Activated T-cell treated with anti-CD3 and anti-CD28 coated beads for 24 hours (primary cell): Measurements from ENCODE around the gene GJA5.

Experiments used
- DNase-seq: peaks from one replicate; pipeline ENCODE4 v3.0.0-alpha.2; 2020; ENCODE audit warnings: low read depth

GJA5 gene

DNA sequence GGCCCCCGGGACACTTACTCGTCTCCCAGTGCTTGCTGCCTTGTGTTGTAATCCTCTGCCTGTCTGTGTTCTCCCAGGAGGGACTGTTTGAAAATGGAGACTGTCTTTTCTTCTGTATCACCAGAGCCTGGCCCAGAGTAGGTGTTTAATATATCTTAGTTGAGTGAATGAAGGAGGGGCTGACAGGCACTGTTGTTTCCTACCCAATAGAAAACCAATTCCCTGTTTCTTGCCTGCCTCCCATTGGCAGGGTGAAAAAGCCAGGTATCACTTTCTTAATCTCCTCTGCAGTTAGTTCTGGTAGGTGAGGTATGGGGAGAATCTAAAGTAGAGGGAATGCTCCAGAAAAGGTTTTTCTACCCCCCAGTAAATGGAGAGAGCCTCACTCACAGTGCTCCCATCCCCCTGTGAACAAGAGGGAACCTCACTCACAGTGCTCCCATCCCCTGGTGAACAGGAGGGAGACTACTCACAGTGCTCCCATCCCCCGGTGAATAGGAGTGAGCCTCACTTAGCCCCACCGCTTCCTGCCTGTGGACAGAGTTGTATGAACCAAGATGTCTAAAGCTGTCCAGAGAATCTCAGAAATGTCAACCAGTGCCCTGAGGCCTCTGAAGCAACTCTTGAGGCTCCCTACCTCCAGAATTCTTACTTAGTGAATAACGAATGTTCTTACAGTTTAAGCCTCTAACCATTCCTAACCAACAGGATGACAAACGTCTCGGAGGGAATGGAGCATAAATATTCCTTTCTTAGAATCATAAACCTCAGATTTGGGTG, at the start of gene GJA5:
TSS of gene GJA5 (minus strand) at position 122 of the 780 bp plus-strand sequence. CDS start 1,364 bp downstream, outside the sequence.
- no peak for DNase-seq

DNA sequence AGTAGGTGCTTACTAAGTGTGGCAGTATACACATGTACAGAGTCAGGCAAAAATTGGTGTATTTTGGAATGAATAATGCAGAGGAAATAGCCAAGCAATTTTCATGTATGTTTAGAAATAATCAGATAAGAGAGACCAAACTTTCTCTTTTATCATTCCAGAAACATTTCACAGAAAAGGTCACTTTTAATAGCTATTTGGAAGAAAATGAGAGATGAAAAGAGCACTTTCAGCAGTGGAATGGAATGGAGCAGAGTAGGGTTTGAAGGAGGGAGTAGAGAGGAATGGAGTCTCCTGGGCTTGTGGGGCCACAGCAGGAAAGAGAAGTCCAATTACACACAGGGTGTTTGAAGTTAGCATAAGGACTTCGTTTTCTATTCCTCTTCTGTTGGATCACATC, 48.8 kb upstream of the GJA5 start:
- DNase-seq, result no peak

DNA sequence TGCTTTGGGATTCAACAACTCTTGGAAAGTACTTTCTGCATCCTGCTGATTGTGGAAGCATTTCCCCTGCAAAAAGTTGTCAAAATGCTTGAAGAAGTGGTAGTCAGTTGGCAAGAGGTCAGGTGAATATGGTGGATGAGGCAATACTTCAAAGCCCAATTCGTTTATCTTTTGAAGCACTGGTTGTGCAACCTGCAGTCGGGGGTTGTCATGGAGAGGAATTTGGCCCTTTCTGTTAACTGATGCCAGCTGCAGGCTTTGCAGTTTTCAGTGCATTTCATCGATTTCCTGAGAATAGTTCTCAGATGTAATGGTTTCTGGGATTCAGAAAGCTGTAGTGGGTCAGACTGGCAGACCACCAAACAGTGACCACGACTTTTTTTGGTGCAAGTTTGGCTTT, 47.6 kb upstream of the GJA5 start:
- DNase-seq, result no peak

DNA sequence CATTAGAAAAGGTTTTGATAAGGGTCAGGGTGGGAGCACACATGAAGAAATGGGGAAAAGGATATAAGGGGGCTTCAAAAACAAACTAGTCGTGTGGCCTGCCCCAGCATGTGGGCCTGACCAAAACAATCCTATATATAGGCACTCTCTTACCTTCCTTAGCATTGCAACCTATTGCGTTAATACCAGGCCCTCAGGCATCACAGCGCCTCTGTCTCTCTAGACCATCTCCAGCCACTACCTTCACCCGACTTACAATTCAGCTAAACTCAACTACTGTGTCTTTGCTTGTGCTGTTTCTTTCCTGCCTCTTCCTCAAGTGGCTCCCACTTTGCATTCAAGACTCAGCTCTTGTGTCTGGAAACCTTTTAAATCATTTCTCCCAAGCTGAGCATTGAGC, 47.0 kb upstream of the GJA5 start:
- no peak for DNase-seq

DNA sequence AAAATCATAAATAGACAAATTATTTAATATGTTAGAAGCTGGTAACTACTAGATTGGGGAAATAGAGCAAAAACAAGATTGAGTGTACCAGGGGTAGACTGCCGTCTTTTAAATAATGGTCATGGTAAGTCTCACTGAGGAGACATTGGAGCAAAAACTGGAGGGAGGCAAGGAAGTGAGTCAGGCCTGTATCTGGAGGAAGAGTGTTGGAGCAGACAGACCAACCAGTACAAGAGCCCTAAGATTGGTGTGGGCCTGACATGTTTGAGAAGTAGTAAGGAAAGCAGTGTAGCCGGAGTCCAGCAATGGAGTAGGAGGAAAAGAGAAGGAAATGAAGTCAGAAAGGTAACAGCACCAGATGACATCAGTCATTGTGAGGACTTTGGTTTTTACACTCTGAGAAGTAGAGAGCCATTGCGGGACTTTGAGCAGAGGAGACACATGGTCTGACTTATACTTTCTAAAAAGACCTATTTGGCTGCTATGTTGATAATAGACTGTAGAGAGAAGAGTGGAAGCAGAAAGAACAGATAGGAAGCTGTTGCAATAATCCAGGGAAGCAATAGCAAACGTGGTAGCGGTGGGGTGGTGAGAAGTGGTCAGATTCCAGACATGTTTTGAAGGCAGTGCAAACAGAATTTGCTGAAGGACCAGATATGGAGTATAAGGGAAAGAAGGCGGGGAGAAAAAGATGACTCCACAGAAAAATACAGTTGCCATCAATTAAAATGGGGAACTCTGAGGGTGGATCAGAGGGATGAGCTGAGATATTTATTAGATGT, 44.7 kb upstream of the GJA5 start:
- no peak for DNase-seq

DNA sequence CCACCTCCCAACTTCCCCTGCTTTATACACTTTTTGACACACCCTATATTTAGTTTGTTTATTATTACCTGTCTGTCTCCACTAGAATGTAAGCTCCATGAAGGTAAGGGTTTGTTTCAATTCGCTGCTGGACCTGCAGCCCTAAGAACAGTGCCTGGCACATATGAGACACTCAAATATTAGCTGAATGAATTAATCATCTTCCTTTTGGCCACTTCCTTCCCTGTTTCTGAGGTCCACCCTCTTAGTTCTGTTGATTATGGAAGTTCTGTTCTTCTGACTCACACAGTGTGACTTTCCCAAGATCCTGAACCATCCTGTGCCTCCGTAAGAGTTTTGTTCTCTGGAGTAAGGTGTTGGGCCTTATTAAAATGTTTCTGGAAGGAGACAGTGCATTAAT, 40.4 kb upstream of the GJA5 start:
- no peak for DNase-seq

DNA sequence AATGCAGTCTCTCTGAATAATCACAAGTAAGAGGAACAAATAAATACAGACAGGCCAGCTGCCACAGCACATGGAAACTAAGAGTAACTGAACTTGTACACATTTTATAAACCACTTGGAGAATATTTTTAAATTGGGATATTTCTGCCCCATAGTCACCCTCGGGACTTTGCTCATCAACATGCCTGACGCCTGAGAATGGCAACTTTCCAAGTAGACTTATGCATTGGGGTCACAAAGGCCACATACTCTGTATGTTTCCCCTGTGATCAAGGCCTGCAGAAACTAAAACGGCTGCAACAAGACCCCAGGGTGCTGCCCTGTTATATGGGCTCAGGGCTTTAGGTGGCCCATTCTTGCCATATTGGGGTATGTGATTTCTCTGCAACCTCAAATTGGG, 38.3 kb upstream of the GJA5 start:
- no peak for DNase-seq

DNA sequence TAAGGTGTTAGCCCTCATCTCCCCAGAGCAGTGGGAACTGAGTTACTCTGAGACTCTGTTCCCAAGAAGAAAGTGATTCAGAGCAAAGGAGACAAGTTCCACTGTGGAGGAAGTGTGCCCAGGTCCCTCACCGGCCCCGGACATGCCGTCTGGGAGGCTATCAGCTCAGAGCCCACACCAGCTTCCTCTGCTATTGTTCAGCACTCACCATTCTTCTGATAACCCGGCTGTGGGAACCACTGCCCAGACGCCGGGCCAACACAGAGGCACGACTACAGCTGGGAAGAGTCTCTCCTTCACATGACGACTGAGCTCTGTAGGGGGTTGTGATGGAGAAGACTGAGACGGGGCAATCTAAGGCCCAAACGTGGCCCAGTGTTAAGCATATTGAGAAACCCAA, 34.2 kb upstream of the GJA5 start:
- no peak for DNase-seq

DNA sequence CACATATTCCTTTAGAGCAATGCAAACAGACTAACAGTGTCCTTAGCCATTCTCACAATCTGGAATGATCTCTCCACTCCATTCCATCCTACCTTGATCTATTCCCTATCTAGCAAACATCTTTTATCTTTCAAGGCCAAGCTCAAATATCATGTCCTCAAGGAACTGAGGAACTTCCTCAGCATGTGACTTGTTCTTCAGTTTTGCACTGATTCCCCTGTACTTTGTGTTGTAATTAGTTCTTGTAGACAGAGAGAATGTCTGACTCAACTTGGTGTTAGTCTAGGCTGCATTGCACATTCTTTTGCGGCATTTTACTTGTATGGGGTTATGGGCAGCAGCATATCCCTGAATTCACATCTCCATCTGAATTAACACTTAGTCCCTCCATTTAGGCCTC, 31.5 kb upstream of the GJA5 start:
- DNase-seq, result no peak

DNA sequence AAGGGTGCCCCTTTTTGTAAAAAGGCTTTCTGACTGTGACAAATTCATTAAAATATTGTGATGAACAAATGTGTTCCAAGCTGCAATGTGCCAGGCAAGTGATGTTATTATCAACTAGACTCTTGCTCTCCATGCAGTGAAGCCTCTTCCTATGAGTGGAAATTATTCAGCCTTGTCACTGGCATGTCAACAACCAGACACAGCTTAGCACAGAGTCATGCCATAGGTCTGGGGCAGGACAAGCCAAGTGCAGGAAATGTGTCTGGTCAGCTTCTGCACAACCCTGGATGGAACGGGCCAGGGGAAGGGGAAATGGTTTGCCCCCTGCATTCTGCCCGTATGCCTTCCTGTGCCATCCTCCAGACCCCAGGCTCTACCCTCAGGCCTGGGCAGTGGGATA, 27.4 kb upstream of the GJA5 start:
- DNase-seq, result no peak

DNA sequence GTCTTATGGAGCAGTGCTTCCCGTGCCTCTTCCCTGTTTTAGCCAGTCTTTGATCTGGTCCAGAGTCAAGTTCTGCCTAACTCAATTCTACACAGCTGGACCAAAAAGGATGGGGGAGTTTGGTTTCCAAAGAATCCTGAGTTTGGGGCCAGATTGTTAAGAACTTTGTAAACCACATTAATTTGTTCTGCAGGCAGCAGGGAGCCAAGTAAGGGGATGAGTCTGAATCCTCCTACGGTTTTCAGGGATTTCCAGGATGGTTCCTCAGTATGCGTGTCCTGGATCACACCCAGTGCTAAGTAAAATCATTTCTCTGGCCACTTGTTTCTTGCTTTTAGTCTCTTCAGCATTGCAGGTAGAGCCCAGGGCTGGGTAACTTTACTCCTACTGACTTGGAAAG, 26.1 kb upstream of the GJA5 start:
- no peak for DNase-seq

DNA sequence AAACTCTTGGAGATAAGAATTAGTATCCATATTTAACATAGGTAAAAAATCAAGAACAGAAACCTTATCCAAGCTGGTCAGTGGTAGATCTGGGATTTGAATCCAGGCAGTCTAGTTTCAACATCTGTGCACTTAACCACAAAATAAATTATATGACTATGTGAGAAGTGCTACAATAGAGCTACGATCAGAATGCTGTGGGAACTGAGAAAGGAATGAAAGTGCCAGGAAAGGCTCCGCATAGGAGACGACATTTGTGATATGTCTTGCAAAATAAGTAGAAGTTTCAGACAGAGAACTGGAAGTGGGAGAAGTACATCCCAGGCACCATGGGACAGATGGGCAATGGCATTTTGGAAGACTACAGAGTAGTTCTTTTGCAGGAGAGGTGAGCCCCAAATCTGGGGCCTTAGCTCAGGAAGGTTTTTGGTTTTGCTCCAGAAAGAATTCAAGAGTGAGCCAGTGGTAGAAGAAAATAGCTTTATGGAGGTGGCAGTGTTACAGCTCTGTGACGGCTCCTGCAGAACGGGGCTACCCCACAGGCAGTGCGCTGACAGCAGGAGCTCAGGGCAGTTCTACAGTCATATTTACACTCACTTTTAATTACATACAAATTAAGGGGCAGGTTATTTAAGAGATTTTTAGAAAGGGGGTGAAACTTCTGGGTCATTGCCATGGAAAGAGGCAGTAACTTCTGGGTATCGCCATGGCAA, 25.5 kb upstream of the GJA5 start:
- no peak for DNase-seq

DNA sequence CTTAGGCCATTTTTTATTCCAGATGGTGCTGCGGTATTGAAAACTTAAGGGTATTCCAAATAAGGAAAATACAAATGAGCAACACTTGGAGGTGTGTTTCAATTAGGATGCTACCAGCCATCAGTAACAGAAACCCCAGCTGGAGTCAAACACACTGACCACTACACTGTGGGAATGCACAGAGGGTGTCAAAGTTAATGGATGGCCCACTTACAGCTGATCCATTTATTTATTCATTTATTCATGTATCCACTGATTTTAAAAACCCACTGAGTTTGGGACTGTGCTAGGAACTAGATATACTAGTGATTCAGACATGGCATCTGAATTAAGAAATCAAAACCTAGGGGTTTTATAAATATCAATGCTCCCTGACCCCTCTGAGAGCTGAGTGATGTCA, 24.5 kb upstream of the GJA5 start:
- DNase-seq, result no peak

DNA sequence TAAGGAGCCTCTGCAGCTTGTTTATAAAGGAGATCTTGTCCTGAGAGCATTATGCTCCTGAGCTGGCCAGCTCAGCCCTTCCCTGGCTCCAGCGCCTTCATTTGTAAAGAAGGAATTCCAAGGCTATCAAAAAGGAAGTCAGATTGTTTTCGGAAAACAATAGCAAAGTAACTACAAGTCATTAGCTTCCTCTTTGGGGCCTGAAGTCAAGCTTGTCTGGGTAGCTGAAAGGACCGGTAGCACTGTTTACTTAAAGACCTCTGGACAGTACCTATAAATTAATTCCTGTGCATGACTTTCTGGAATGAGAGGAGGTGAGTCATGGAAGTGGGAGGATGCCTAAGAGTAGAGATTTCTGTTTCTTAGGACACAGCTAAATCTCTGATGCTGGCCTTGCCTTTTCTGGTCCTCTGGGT, 20.7 kb upstream of the GJA5 start:
- no peak for DNase-seq

DNA sequence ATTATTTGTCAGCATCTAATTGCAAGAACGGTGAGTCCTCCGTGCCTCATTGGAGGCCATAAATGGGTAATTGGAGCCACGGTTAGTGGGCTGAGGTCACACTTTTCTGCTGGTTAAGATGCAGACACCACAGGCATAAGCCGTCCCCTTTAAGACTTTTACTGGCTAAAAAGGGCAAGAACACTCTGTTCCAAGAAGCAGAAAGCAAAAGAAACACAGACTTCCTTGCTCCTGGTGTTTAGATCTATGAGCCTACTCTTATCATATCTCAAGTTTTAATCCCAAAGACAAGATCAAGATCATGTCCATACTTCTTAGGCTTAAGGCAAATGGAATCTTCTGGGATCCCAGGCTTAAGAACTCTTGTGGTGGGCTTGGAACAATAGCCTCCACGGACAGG, 17.3 kb upstream of the GJA5 start:
- no peak for DNase-seq

DNA sequence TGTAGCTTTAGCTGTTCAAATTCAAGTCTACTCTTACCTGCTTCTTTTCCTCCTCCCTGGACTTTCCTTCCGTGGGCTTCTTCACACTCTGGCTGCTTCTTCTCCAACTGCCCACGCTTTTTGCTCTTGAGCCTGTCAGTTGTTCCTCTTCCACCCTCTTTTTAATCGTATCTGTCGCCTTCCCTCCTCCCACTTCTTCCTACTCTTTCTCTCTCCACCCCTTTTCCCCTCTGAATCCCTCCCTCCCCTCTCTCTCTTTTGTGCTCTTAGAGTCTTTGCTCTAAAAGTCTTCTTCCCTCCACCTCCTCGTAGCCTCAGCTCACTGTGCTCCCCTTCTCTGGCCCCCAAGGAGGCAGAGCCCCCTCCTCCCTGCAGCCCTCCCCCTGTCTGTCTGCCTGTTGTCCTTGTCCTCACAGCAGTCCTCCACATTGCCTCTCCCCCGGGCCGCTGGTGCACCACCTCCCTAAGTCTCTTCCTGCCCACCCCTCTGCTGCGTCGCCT, 12.9 kb upstream of the GJA5 start:
- no peak for DNase-seq

DNA sequence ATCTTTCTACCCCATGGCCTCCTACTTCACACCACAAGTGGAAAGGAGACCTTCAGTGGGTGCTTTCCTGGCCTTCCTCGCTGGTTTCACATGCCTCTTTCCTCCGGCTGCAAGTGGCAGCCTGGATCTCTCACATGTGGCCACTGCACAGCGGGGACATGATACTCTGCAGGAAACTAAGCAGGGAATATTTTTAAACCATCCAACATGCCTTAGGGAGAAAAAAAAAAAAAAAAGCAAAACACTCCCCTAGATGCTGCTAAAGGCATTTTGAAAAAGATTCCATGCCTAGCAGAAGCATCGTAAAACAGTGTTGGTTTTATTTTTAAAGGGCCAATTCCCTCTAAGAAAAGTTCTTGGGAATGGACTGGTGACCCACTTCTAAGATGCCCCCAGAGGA, 12.2 kb upstream of the GJA5 start:
- DNase-seq, result no peak

DNA sequence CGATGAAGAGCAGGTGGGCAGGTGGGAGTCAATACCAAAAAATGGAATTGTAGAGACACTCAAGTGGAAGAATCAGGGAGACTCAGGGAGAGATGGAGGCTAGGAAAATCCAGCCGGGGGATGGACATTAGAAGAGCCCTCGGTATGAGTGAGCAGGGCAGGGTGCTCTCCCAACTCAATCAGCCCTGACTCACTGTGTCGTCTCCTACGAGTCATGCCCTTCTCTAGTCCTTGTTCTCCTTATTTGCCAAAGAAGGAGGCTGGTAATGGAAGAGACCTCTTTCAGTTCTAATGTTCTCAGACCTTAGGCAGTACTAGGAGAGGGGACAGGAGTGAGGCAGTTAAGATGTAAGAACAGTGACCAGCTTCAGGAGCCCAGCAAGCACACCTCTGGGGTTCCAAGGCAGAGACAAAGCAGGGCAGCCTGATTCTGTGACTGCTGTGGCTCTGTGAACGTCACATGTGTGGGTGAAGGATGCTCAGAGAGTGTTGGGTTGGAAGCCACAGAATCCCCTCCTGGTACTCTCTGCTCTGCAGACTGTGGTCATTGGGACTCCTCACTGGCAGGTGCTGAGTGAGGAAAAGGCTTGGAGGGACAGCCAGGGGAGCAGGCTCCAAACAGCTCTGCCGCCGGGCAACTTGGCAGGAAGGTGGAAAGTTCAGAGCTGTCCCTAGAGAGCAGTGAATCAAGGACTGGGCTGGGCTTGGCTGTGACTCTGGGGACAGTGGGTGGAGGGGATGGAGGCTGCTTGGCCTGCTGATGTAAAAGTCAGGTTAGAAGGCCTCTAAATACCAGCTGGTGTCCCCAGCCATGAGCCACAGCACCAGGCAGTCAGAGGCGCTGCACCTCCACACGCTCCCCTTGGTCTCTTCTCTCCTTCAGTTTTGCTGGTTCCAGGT, 11.1 kb upstream of the GJA5 start:
- DNase-seq, result no peak

DNA sequence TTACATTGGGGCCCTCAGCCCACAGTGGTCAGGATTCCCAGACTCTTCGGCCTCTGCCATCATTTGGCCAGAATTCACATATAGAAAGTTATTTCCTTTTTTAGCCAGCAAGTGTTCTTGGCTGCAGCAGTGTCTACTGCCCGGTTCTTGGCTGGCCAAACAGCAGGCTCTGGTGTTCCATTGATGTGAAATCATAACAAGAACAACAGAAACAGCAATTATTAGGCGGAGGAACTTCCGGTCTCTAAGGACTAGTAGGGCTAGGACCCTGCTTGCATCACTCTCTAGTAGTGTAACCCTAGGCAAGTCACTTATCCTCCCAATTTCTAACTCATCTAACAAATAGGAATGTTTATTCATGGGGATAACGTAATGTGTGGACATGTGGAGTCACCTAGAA, 8.7 kb upstream of the GJA5 start:
- DNase-seq, result no peak

DNA sequence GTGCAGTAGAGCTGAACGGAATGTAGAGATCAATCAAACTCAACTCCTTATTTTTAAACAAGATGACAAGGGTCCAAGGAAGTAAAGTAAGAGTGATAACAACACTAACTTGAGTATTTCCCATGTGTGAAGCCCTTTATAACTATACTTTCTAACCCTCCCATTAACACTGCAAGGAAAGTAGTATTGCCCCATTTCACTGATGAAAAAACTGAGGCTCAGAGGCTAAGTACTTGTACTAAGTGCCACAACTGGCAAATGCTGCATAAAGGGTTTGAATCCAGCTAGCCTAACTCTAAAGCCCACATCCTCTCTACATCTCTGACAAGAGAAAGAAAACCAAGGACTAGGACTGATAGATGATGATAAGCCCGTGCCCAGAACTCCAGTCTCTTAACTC, 8.2 kb upstream of the GJA5 start:
- no peak for DNase-seq

DNA sequence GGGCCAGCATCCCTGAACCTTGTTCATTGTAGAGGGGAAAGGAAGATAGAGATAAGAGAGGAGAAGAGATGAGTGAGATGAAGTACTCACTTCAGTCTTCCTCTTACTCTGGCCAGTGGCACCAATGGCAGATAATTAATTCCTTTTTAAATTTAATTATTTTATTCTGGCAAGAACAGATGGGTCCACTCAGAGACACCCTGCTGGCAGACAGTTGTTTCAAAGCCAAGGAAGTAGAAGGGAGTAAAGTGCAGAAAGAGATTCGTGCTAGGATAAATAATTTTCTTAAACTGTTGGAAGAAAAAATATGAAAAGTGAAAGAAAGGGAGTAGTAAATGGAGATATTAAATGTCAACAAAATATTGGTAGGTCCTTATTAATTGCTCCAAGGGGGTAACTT, 7.7 kb upstream of the GJA5 start:
- no peak for DNase-seq
